SIG-M5 treated with dmso at 0.1 percent for 504 hours (cell line): Measurements from ENCODE around the gene DMAC2.
"Not testable (repeated sequence)": the region's sequence is repeated elsewhere in the genome, so short reads cannot be mapped to it uniquely, and the experiment has no call there.

Source experiments
- DNase-seq: peaks from one replicate; lab custom pipeline; 2025; ENCODE audit not compliant: unreplicated experiment; lab: John Stamatoyannopoulos, UW

DMAC2 gene

DNA sequence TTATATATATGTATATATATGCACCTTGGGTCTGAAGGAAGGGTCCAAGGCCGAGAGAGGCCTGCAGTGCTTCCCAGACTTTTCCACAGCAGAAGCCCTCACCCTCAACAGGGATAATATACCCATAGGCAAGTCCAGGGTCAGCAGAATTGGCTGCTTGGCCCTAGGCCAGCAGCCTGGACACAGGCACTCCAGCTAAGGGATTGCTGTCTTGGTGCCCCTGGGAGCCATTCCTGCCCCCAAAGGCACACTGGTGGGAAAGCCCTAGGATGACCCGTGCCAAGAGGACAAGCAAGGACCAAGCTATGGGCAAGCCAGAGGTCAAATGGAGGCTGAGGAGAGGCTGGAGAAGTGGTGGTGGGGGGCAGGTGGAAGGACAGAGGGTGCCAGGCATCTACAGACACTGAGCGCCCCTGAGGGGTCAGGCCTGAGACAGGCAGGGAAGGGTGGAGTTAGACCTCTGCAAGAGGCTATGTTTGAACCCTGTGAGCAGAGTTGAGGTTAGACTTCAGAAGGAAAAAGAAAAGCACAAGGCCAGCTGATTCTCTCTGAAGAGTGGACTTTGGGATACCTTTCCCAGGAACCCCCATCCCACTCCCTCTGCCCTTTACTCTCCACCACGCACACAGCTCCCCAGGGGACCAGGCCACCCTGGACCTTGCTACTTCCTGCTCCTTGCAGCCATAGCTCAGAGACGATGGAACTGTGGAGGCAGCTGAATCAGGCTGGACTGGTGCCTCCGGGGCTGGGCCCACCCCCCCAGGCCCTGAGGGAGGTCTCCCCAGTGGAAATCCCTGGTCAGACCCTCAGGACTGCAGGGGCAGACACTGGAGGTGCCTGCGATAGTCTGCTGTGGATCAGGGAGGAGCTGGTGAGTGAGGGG, 3.0 kb upstream of the DMAC2 start, which contains the start of gene ERICH4:
TSS of gene ERICH4 (plus strand) at position 684 of the 883 bp plus-strand sequence. CDS start at position 698, 14 bp downstream.
- no peak for DNase-seq

DNA sequence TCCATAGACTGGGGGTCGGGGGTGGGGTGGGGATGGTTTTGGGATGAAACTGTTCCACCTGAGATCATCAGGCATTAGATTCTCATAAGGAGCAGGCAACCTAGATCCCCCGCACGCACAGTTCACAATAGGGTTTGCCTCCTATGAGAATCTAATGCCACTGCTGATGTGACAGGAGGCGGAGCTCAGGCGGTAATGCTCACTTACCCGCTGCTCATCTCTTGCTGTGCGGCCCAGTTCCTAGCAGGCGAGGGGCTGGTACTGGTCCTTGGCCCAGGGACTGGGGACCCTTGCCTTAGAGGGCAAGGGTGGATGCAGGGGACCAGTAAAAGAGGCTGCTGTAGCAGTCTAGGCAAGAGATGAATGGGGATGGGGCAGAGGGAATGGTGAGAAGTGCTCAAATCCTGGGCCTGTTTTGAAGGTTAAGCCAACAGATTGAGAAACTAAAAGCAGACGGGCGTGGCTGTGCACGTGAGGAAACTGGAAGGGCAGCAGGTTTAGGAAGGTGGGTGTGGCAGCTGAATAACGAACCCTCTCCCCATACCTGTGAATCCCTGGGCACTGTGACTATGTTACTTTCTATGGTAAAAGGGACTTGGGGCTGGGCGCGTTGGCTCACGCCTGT, 1.7 kb upstream of the DMAC2 start:
- DNase-seq, result no peak

DNA sequence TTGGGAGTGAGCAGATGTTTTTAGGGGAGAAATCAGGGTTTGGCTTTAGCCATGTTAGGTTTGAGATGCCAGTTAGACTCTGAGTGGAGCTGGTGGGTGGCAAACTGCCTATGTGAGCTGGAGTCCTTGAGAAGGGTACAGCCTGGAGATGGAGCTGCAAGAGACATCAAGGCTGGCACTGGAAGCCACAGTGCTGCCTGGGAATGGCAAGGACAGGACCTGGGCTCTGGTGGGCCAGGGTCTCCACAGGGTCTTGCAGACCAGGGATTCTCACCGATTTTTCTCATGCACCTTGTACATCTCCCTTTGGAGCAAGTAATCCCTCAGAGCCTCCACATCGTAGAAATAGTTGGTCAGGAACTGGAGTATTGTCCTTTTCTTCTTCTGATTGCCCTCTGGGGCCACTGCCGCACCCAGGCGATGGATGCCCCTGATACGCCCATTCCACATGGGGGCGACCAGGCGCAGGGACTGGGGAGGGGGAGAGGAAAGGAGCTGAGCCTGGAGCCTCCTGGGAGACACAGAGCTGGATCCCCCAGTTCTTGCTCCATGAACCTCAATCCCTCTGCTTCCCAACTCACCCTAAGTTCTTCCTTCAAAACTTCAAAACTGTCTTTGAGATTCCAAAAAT, 1.7 kb downstream of the DMAC2 start:
- no peak for DNase-seq

DNA sequence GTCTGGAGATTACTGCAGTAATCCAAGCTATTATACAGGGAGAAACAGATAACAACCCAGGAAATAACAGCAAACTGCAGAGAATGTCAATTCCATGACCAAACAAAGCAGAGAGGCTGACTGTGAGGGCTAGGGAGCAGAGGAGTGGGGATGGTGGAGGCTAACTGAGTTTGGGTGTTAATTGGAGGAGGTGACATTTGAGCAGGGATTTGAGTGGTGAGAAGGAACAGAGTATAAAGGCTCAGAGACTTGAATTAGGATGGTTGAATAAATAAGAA, 3.1 kb downstream of the DMAC2 start:
- DNase-seq, result no peak

DNA sequence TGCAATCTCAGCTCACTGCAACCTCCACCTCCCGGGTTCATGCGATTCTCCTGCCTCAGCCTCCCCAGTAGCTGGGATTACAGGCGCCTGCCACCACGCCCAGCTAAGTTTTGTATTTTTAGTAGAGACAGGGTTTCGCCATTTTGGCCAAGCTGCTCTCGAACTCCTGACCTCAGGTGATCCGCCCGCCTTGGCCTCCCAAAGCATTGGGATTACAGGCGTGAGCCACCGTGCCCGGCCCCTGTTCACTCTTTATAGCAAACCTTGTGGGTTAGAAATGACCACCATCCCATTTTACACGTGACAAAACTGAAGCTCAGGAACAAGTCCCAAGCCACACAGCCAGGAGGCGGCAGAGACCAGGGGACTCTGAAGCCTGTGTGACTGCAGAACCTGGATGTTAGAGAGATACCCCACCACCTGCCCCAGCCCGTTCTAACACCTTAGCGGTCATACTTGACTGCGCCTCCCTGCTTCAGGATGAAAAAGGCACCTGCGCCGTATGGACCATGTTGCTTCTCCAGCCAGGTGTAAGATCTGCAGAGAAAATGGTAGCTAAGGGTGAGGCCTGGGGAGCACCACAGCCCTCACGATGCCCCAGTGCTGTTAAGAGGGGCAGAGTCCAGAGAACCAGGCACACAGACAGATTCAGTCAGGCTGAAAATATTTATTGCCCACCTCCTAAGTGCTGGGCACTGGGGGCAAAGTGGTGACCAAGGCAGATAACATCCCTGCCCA, 3.6 kb downstream of the DMAC2 start:
- DNase-seq, result no peak

DNA sequence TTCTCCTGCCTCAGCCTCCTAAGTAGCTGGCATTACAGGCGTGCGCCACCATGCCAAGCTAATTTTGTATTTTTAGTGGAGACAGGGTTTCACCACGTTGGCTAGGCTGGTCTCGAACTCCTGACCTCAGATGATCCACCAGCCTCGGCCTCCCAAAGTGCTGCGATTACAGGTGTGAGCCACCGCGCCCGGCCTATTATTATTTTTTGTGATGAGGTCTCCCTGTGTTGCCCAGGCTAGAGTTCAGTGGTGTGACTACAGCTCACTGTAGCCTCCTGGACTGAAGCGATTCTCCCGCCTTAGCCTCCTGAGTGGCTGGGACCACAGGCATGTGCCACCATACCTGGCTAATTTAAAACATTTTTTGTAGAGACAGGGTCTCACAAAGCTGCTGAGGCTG, 4.3 kb downstream of the DMAC2 start:
- not testable (repeated sequence) for DNase-seq

DNA sequence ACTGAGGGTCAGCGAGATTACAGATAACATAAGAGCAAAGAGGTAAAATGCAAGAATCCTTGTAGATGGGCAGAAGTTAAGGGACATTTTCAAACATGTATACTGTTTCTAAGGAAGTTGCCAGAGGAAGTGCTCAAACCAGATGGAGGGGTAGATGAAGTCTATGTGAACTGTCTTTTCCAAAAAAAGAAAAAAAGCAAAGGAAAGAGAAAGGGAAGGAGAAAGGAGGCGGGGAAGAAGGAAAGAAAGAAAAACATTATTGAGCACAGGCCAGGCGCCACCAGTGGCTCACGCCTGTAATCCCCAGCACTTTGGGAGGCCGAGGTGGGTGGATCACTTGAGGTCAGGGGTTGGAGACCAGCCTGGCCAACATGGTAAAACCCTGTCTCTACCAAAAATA, 5.3 kb downstream of the DMAC2 start:
- DNase-seq, result no peak

DNA sequence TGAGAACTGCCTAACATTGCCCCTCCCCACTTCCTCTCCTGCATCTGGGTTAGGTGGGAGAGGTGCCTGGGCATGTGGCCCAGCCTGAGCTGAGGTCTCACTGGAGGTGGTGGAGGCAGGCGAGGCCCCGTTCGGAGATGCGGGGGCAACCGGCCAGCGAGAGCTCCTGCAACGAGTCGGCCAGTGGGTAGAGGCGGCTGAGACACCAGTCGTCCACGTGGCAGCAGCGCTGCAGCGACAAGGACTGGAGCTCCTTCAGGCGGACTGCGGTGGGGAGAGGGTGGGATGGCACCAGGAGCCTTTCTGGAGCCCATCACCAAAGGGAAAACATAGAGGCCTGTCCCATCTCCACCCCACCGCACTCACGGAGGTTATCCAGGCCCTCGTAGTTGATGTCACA, 6.5 kb downstream of the DMAC2 start:
- DNase-seq, result no peak

DNA sequence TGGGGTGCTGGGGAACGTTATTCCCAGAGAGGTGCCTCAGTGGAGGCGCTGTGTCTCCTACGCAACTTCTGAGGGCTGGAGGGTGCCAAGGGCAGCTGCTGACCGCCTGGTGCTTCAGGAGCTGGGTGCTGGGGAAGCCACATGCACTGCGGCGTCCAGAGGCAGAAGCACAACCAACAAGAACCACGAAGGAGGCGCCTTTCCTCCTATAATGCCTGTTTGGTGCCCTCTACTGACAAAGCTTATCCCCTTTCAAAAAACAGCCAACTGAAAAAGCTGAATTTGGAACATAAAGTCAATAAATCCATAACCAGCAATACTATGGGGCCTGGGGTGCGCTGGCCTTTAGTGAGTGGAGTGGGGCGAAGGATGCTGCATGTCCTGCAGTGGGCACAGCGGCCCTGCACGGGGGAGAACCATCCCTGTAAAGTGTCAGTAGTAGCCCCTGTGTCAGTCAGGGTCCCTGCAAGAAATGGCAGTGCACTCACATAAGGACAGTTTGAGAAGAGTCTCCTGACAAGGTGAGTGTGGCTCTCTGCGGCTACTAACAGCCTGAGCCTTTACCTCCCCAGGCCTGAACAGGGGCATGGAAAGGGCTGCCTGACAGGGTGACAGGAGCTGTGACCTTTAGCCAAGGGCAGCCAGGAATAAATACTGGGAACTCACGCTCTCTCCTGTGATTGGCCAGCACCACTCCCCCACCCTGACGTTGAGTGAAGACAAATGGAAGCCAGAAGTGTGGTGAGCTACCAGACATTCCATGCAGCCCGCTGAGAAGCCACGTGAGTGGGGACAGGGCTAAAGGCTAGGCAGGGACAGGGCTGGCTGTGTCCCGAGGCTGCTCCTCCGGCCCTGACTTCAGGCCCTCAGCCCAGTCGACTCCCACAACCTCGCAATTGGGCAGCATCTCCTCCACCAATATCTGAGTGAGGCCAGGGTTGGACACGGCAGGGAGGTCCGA, 8.0 kb downstream of the DMAC2 start:
- DNase-seq, result peak; percentile 63

DNA sequence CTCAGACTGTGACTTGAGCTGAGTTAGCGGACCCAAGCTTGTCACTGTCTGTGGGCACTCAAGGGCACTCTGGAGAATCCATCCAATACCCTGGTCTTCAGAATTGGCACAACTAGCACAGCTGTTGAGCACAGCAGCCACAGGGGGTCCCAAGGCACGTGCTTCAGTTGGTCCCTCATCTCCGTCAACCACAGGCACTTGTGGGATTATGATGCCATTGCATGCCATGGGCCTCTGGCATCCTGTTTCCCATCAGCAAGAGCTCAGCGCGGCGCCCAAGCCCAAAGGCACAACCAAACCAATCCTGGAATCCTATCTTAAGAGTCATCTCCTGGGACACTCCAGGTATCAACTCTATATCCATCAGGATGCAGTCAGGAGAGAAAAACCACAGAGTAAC, 8.8 kb downstream of the DMAC2 start:
- DNase-seq, result no peak

DNA sequence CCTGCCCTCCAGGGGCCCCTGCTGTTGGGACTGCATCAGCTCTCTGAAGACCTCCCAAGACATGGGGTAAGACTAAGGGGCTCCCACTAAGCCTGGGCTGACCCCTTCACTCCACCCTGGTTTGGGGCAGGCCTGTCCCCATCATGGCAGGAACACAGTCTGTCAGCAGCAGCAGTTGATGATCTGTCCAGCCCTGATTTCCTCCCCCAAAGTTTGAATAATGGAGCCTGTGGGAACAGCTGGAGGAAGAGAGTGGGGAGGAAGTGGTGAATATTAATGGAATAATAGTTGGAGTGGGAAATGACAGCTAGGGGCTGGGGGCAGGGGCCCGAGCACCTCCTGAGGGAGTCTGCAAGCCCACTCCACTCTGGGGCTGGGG, 11.2 kb downstream of the DMAC2 start:
- DNase-seq, result no peak

DNA sequence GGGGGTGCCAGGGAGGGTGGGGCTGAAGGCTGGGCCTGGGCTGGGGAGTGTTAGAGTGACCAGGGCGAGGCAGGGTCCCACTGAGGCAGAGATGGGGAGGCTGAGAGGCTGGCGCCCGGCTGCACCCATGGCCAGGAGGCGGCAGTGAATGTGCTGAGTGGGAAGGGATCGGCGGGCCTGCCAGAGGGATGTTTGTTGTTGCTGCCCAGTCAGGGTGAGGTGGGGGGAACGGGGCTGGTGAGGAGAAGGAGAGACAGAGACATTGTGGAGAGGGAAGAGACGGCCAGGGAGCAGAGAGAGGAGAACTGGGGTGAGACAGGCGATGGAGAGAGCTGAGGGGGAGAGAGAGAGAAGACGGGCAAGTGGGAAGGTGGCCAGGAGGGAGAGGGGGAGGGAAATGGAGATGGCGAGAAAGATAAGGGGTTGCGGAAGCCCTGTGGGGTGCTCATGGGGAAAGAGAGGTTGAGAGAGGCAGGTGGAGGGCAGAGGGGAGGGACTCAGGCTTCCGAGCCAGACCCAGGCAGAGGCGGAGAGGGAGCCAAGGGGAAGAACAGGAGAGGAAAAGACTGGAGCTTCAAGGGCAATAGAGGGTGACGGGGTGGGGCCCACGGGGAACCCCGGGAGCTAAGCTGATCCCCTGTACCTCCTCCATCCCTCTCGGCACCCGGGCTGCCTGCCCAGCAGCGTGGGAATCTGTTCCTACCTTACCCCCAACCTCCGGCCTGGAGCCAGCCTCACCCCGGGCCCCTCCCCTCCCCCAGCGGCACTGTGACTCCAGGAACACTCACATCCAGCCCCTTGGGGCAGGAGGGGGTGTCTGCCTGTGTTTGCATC, 11.8 kb downstream of the DMAC2 start:
- DNase-seq, result peak; percentile 61

DNA sequence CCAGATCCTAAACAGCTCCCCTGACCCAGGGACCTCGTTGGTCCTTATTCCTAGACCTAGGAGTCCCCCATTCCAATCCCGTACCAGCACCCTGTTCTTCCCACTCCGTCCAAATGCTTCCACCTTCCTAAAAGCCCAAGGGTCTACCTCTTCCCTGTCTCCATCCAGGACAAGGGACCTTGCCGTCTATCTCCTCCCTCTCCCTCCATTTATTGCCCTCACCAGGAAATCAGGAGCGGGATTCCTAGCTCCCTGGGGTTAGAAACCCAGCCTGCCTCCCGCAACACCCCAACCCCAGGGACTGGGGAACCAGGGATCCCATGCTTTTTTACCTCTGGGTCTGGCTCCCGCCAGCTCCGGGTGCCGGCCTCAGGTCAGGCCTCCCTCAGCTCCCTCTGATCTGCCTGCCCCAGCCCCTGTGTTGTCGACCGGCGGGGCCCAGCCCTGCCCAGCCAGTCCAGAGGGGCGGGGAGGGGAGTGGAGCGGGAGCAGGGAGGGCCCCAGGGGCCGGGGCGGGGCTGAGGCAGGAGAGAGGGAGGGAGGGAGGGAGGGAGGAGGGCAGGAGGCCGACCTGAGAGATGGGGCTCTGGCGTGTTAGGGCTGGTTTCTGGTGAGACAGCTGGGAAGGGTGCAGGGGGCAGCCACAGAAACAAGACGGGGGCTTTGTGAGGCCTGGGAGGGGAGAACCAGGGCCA, 12.6 kb downstream of the DMAC2 start, which contains the start of gene B3GNT8:
TSS of gene B3GNT8 (minus strand) at position 423 of the 695 bp plus-strand sequence. CDS start 596 bp downstream, outside the sequence.
- DNase-seq, result peak; percentile 80

DNA sequence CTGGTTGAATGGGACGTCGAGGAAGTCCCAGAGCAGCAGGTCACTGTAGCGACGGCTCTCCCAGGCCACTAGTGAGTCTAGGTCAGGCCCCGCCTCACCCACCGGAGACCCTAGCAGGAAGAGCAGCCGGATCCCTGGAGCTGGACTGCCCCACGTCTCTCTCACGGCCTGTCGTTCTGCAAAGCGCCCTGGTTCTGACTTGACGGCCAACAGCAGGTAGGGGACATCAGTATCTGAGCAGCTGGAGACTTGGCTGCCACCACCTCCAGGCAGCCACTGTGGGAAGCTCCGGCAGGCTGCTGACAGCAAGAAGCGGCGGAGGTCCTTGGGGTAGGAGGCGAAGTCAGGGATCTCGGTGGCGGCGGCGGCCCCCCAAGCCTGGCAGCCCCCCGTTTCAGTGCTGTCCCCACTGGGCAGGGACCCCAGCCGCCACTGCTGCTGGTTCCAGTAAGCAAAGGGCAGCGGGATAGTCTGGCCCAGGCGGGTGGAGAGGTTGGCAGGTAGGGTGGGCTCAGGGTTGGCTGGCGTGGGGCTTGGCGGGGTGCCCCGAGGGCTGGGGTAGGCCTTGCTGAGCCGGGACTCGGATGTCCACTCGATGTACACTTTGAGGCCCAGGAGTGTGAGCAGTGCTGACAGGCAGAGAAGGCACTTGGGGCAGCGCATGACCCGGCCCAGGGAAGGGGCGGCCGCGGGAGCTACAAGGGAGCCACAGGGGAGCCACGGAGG, 13.4 kb downstream of the DMAC2 start:
- DNase-seq, result no peak

DNA sequence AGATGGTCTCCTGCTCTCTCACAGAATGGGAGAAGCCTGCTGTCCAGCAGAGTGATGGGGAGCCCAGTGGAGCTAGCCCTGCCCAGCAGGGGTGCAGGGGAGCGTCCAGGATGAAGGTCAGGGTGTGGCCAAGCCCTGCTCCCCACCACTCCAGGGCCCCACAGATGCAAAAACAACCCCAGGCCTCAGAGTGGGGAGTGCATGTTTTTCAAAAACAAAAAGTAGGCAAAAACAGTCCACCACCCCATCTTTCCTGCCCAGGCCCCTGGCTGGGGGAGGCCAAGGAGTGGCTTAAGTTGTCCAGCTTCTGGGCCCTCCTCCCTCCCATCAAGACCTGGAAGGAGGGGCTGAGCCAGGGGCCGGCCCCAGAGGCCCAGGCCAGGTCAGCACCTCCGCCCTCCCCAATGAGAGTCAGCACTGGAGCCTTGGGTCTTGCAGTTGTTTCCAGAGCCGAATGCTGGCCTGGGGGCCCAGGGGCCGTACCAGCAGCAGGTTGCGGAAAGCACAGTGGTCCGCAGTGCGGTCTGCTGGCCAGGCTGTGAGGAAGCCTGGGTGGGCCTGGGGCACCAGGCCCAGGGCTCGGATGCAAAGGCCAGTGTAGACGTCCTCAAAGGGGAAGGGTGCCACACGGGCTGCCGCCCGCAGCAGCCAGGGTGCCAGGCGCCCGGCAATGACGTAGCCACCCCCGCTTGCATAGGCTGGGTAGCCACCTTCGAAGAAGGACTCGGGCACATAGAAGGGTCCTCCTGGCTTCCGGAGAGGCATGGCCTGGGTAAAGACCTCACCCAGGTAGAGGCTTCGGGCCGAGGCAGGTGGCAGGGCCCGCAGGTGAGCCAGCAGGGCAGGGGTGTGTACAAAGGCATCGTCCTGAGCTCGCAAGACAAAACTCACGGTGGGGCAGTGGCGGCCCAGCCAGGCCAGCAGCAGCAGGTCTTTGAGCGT, 14.3 kb downstream of the DMAC2 start:
- no peak for DNase-seq

DNA sequence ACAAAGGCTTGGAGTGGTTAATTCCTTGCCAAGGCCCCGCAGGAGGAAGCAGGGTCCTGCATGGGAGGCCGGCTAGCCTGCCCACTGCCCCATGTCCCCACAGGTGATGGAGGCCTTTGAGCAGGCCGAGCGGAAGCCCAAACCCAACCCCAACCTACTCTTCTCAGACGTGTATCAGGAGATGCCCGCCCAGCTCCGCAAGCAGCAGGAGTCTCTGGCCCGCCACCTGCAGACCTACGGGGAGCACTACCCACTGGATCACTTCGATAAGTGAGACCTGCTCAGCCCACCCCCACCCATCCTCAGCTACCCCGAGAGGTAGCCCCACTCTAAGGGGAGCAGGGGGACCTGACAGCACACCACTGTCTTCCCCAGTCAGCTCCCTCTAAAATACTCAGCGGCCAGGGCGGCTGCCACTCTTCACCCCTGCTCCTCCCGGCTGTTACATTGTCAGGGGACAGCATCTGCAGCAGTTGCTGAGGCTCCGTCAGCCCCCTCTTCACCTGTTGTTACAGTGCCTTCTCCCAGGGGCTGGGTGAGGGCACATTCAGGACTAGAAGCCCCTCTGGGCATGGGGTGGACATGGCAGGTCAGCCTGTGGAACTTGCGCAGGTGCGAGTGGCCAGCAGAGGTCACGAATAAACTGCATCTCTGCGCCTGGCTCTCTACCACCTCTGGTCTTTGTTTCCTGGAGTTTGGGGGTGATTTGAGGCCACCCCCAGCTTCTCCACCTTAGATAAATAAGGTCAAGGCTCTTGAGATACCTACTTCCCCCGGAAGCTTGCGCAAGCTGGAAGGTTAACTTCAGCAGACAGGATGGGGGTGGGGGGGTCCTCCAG, 15.2 kb downstream of the DMAC2 start:
- peak; percentile 33 for DNase-seq
